Esophagus squamous epithelium (tissue), 5 donors: ENCODE results near the gene C2orf92. TPM values are rescaled to one million over a fixed set of nuclear protein-coding genes. Genes with fewer than 3 reads are reported as not detected.

Experiments used
- DNase-seq: peaks from one replicate; lab custom pipeline; 2025; lab: John Stamatoyannopoulos, UW
- H3K27ac ChIP-seq, 4 donors: fragments of 200-600 bp; sonication (generic); one replicate each; pipeline ENCODE4 v1.5.1; 2016 to 2019; ENCODE audit warnings: mild to moderate bottlenecking in 1 of 4
- H3K27me3 ChIP-seq, 4 donors: fragments of 200-600 bp; sonication (generic); 1 replicate in 3 of 4; 2 replicates in 1 of 4; pipeline versions ENCODE4 v1.5.1 to v1.6.0; 2017 to 2021; ENCODE audit warnings: antibody characterized with exemption in 1 of 4
- H3K36me3 ChIP-seq, 3 donors: fragments of 200-600 bp; sonication (generic); one replicate each; pipeline ENCODE4 v1.5.1; 2016 to 2019
- H3K4me1 ChIP-seq, 3 donors: fragments of 200-600 bp; sonication (generic); one replicate each; pipeline ENCODE4 v1.5.1; 2017 to 2019
- H3K4me3 ChIP-seq, 4 donors: fragments of 200-600 bp; sonication (generic); 1 replicate in 3 of 4; 2 replicates in 1 of 4; pipeline ENCODE4 v1.5.1; 2016 to 2019; ENCODE audit warnings: mild to moderate bottlenecking in 2 of 4, moderate library complexity in 1 of 4
- H3K9me3 ChIP-seq, 3 donors: fragments of 200-600 bp; sonication (generic); one replicate each; pipeline ENCODE4 v1.5.1; 2016 to 2019
- POLR2A ChIP-seq, 4 donors: fragments of 450-650 bp; IDR thresholded peaks; one replicate each; pipeline ENCODE4 v1.6.1; 2017; ENCODE audit warnings: antibody characterized with exemption in 4 of 4, mild to moderate bottlenecking in 4 of 4, moderate library complexity in 3 of 4
- WGBS, 2 donors: methylation state at CpG; one replicate each; pipeline ENCODE4 v1.1.5; 2018; 5-methylcytosine and 5-hydroxymethylcytosine counted together
- intact Hi-C: fragments of 100-400 bp; cut with DNase I; formaldehyde crosslinking; loops from one replicate; pipeline ENCODE4 v1.15.0; 2022
- total RNA-seq, 4 donors: library from RNA; depleted of rRNA; stranded (reverse); fragments of >200 nt; gene quantifications; one replicate each; pipeline ENCODE4 v1.1.0, GENCODE V29; 2016
- TF ChIP-seq, protein P1 (sequence below), 6 experiments: fragments of 450-650 bp in 4 of 6; fragments of 200-600 bp in 2 of 6; sonication (generic) in 2 of 6; IDR thresholded peaks; one replicate each; pipeline ENCODE4 v1.5.1; 2016 to 2019; ENCODE audit warnings: antibody characterized with exemption in 6 of 6, mild to moderate bottlenecking in 4 of 6, moderate library complexity in 4 of 6
- donor health status: DM: yes; HTN: yes; CAD: no.

C2orf92 gene
- total RNA-seq, 4 donors from 2014 or later, result 2.5 to 12.8 (median 2.5) TPM; not detected in 1

DNA sequence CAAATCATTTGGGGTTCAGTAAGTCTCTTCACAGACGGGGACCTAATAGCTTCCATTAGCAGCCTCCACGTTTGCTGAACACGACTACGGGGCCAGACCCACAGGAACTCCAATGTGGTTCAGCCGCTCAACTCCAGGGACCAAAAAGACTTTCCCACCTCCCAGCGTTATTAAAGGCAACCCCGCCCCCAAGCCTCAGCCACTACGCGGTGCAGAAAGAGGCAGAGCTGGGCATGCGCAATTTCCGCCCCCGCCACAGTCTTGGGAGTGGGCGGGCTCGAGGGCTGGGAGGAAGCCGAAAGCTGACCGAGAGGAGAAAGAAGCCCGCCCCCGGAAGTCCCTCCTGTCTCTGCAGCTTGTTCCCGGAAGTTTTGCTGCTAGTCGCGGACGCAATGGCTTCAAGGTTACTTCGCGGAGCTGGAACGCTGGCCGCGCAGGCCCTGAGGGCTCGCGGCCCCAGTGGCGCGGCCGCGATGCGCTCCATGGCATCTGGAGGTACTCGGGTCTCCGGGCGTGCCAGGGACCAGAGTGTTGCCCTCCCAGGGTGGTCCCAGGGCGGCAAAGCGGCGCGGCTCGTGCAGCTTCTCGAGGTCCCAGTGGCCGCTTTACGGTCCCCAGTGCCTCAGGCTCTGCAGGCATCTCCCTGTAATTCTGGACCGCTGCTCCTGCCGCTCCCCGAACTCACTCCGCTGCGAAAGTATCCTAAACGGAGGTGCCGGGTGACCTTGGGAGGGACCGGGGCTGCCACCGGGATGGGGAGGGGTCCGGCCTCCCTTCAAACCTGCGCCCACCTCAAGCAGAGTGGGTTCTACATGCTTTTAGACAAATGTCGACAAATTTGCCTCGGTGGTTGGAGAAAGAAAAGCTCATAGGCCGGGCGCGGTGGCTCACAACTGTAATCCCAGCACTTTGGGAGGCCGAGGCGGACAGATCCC, 23.6 kb upstream of the C2orf92 start, which contains the start of gene COX5B:
TSS of gene COX5B (plus strand) at position 368 of the 935 bp plus-strand sequence. CDS start at position 393, 25 bp downstream.
- Histone ChIP-seq H3K36me3 (peaks cover 12 to 39% (median 23%) of the 10 kb centered on the region in 3 donors), H3K27me3 (no peaks in the 10 kb centered on the region), H3K4me3 (peak within 1 kb of the TSS; percentile 71 to 100 (median 78)), H3K9me3 (no peaks in the 10 kb centered on the region), H3K27ac (peak within 1 kb of the TSS; percentile 90 to 98 (median 96)), H3K4me1 (peaks cover 4 to 25% (median 14%) of the 10 kb centered on the region in 3 donors)
- DNase-seq, result peak; percentile 95
- peak in 3 of 4 donors; percentile 68 to 84 (median 82) for TF ChIP-seq POLR2A (IDR thresholded peaks at IDR 0.05)
- TF ChIP-seq, protein P1, sequence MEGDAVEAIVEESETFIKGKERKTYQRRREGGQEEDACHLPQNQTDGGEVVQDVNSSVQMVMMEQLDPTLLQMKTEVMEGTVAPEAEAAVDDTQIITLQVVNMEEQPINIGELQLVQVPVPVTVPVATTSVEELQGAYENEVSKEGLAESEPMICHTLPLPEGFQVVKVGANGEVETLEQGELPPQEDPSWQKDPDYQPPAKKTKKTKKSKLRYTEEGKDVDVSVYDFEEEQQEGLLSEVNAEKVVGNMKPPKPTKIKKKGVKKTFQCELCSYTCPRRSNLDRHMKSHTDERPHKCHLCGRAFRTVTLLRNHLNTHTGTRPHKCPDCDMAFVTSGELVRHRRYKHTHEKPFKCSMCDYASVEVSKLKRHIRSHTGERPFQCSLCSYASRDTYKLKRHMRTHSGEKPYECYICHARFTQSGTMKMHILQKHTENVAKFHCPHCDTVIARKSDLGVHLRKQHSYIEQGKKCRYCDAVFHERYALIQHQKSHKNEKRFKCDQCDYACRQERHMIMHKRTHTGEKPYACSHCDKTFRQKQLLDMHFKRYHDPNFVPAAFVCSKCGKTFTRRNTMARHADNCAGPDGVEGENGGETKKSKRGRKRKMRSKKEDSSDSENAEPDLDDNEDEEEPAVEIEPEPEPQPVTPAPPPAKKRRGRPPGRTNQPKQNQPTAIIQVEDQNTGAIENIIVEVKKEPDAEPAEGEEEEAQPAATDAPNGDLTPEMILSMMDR (IDR thresholded peaks at IDR 0.05), result peak in 1 of 6 experiments; percentile 39
- intact Hi-C loops, result no loop called here
- 0 to 2% methylated on average over 13 of the region's 63 CpGs for WGBS, 2 donors

DNA sequence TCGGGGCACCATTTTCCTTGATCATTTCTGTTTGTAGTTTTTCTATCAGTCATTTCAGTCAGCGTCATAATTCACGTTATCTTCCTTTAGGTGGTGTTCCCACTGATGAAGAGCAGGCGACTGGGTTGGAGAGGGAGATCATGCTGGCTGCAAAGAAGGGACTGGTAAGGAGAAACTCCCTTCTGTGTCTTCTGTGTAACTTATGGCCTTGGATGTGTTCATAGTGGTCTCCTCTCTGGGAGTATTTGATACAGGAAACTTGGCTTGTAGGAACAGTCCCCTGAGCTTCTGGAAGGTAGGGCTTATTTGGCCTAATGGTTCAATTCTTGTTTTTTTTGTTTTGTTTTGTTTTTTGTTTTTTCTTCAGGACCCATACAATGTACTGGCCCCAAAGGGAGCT, 22.5 kb upstream of the C2orf92 start:
- Histone ChIP-seq H3K27me3 (no peaks in the 10 kb centered on the region), H3K4me1 (peaks cover 4 to 25% (median 14%) of the 10 kb centered on the region in 3 donors), H3K27ac (peak overlapping the region in 3 of 4 donors; percentile 90 to 96 (median 95)), H3K9me3 (no peaks in the 10 kb centered on the region), H3K36me3 (peaks cover 12 to 40% (median 23%) of the 10 kb centered on the region in 3 donors), H3K4me3 (peak overlapping the region; percentile 71 to 100 (median 78))
- 75 to 94% methylated on average over 4 of the region's 4 CpGs for WGBS, 2 donors
- intact Hi-C loops, result no loop called here
- TF ChIP-seq, protein P1 (IDR thresholded peaks at IDR 0.05), result no peak
- TF ChIP-seq POLR2A (IDR thresholded peaks at IDR 0.05), result no peak
- DNase-seq, result no peak

DNA sequence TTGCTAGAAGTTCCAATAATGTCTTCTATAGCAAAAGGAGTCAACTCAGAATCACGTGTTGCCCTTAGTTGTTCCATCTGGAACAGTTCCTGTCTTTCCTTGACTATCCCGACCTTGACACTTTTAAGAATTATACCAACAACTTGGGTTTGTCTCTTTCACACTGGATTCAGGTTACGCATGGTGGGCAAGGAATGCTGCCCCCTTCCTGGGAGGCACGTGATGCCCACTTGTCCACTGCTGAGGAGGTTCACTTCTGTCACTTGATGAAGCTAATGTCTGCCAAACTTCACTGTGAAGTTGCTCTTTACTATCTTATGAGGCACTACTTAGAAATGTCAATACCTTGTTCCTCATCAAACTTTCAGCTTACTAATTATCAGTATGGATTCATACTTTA, 18.4 kb upstream of the C2orf92 start:
- DNase-seq, result no peak
- no peak overlapping the region for H3K4me3 ChIP-seq
- no peak overlapping the region for H3K27ac ChIP-seq
- peaks cover 0 to 10% (median 0%) of the 10 kb centered on the region in 3 donors for H3K9me3 ChIP-seq
- peaks cover 4 to 16% (median 9%) of the 10 kb centered on the region in 3 donors for H3K4me1 ChIP-seq
- TF ChIP-seq, protein P1 (IDR thresholded peaks at IDR 0.05), result no peak
- TF ChIP-seq POLR2A (IDR thresholded peaks at IDR 0.05), result no peak
- intact Hi-C loops, result no loop called here
- 65 to 79% methylated on average over 4 of the region's 4 CpGs for WGBS, 2 donors
- no peaks in the 10 kb centered on the region for H3K27me3 ChIP-seq
- H3K36me3 ChIP-seq, result peaks cover 12 to 68% (median 24%) of the 10 kb centered on the region in 3 donors

DNA sequence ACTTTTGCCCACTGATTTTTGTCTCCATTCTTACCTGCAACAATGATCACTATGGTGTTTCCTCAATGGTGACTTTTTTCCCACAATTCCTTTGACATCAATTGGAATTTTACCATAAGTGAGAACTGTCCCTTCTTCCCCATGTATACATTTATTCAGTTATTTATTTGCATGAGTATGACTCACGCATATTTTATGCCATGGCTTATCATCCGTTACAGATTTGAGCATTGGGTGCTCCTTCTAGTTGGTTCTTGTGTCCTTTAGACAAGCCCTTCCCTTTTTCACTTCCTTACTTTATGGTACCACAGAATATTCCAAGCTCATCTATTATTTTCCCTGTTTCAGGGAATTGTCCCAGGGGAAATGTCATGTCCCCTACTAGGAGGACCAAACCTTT, 16.0 kb upstream of the C2orf92 start:
- TF ChIP-seq, protein P1 (IDR thresholded peaks at IDR 0.05), result no peak
- no peak for TF ChIP-seq POLR2A (IDR thresholded peaks at IDR 0.05)
- H3K9me3 ChIP-seq, result peaks cover 0 to 10% (median 0%) of the 10 kb centered on the region in 3 donors
- no peak overlapping the region for H3K4me3 ChIP-seq
- H3K4me1 ChIP-seq, result no peaks in the 10 kb centered on the region
- 63 to 78% methylated on average over 2 of the region's 2 CpGs for WGBS, 2 donors
- intact Hi-C loops, result no loop called here
- peaks cover 12 to 78% (median 31%) of the 10 kb centered on the region in 3 donors for H3K36me3 ChIP-seq
- no peak overlapping the region for H3K27ac ChIP-seq
- H3K27me3 ChIP-seq, result no peaks in the 10 kb centered on the region
- no peak for DNase-seq

DNA sequence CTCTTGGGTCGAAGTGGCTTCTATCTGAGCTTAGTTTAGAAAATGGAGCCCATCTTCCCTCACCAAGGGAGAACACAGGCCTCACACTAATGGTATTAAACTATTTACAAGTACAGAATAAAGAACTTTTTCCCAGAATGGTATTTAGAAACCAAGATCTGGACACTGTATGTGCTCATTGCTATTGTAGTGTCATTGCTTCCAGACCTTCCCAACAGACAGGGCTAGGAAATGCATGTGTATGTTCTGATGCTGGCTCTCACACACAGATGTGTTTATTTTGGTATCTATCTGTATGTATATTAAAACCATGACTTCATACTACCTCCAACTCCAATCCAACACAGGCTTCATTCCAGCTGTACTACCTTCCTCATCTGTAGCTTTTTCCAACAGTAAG, 15.6 kb upstream of the C2orf92 start:
- no peak for TF ChIP-seq POLR2A (IDR thresholded peaks at IDR 0.05)
- TF ChIP-seq, protein P1 (IDR thresholded peaks at IDR 0.05), result no peak
- DNase-seq, result no peak
- Histone ChIP-seq H3K4me3 (no peak overlapping the region), H3K9me3 (peaks cover 0 to 10% (median 0%) of the 10 kb centered on the region in 3 donors), H3K36me3 (peaks cover 12 to 78% (median 34%) of the 10 kb centered on the region in 3 donors), H3K27ac (no peak overlapping the region), H3K27me3 (no peaks in the 10 kb centered on the region), H3K4me1 (no peaks in the 10 kb centered on the region)
- intact Hi-C loops, result no loop called here
- WGBS, 2 donors, result 82 to 100% methylated on average over 1 of the region's 1 CpG
